K562 (cell line): ENCODE data around the gene SHLD2. TPM values are rescaled to one million over a fixed set of nuclear protein-coding genes. Genes with fewer than 3 reads are reported as not detected.

Experiments
- ATAC-seq: fragments of 200-7000 bp; cut with Tn5 transposase; 3 replicates; pipeline ENCODE4 v1.9.1; 2020; ENCODE audit warnings: moderate library complexity
- BruUV-seq: library from RNA; stranded (reverse); fragments of 400-500 nt; replicated peaks from 2 replicates; lab custom pipeline; 2021; lab: Mats Ljungman, UMichigan
- CTCF ChIA-PET: fragments of 300-600 bp; formaldehyde crosslinking; extraction: SDS; loops from one replicate; lab custom pipeline; 2021; ENCODE audit warnings: low intra/inter-chr PET ratio; lab: Yijun Ruan, JAX
- POLR2A ChIA-PET: fragments of 300-600, 350-650 bp; sonication (Branson Sonifier 250); formaldehyde crosslinking; extraction: SDS; loops from one replicate; lab custom pipeline; 2021; ENCODE audit warnings: antibody characterized with exemption, inconsistent platforms; lab: Yijun Ruan, JAX
- DNase-seq, 4 experiments: peaks; one replicate each; pipeline versions ENCODE4 v3.0.0 to v3.0.0-alpha.2; 2011 to 2018; ENCODE audit warnings: low spot score in 3 of 4, mixed read lengths in 3 of 4; ENCODE audit errors: extremely low read depth in 1 of 4
- FAIRE-seq: peaks from 2 replicates; lab custom pipeline; 2011; peaks lifted over from hg19 to GRCh38; lab: Jason Lieb, UNC
- H2AFZ ChIP-seq: 2 replicates; pipeline ENCODE4 v1.6.0; 2011; ENCODE audit warnings: low read depth, low read length, control low read depth, inconsistent platforms
- H3K27ac ChIP-seq: fragments of 200-600 bp; 3 replicates; pipeline ENCODE4 v1.8.0; 2011; ENCODE audit warnings: low read depth, mild to moderate bottlenecking, control low read depth, inconsistent platforms, low read length, moderate library complexity, mixed read lengths; ENCODE audit errors: extremely low read depth
- H3K27me3 ChIP-seq, 2 experiments: fragments of 300-600 bp in 1 of 2; 2 replicates in 1 of 2; 3 replicates in 1 of 2; pipeline versions ENCODE4 v1.6.0 to v1.8.0; 2011; ENCODE audit warnings: inconsistent platforms in 2 of 2, low read length in 2 of 2, mild to moderate bottlenecking in 1 of 2, mixed read lengths in 1 of 2, moderate library complexity in 1 of 2; ENCODE audit not compliant: control insufficient read depth in 2 of 2, insufficient read depth in 2 of 2
- H3K36me3 ChIP-seq: fragments of 300-600 bp; 3 replicates; pipeline ENCODE4 v1.8.0; 2011; ENCODE audit warnings: mild to moderate bottlenecking, low read length, inconsistent platforms; ENCODE audit not compliant: control insufficient read depth, insufficient read depth
- H3K4me1 ChIP-seq, 2 experiments: fragments of 200-600 bp in 1 of 2; replicated peaks in 1 of 2; 2 replicates in 1 of 2; 3 replicates in 1 of 2; pipeline versions ENCODE4 v1.5.1 to v1.8.0; 2011; ENCODE audit warnings: inconsistent platforms in 2 of 2, low read length in 2 of 2, mild to moderate bottlenecking in 1 of 2, mixed read lengths in 1 of 2, moderate library complexity in 1 of 2; ENCODE audit not compliant: control insufficient read depth in 2 of 2, insufficient read depth in 2 of 2
- H3K4me2 ChIP-seq: 2 replicates; pipeline ENCODE4 v1.6.1; 2011; ENCODE audit warnings: low read length, control low read depth, inconsistent platforms, mixed read lengths; ENCODE audit not compliant: insufficient read depth
- H3K4me3 ChIP-seq: fragments of 200-600 bp; sonication (generic), shearing (Covaris generic); 2 replicates; pipeline ENCODE4 v1.5.1; 2016; ENCODE audit warnings: control low read depth, inconsistent platforms
- H3K79me2 ChIP-seq: fragments of 200-600 bp; 3 replicates; pipeline ENCODE4 v1.8.0; 2011; ENCODE audit warnings: low read length, inconsistent platforms; ENCODE audit not compliant: control insufficient read depth, insufficient read depth
- H3K9ac ChIP-seq, 2 experiments: 2 replicates each; pipeline versions ENCODE4 v1.6.0 to v1.6.1; 2011; ENCODE audit warnings: low read depth in 2 of 2, low read length in 2 of 2, control low read depth in 1 of 2, inconsistent platforms in 1 of 2, mild to moderate bottlenecking in 1 of 2, mixed read lengths in 1 of 2; ENCODE audit not compliant: insufficient read depth in 1 of 2
- H3K9me1 ChIP-seq: one replicate; pipeline ENCODE4 v1.6.0; 2011; ENCODE audit warnings: inconsistent platforms, mild to moderate bottlenecking, low read length, moderate library complexity; ENCODE audit not compliant: control insufficient read depth, insufficient read depth
- H3K9me3 ChIP-seq: replicated peaks from 2 replicates; pipeline ENCODE4 v1.5.1; 2011; ENCODE audit warnings: low read depth, low read length, inconsistent platforms; ENCODE audit not compliant: control insufficient read depth, insufficient read depth
- H4K20me1 ChIP-seq: replicated peaks from 2 replicates; pipeline ENCODE4 v1.6.1; 2011; ENCODE audit warnings: low read length, inconsistent platforms, mixed read lengths; ENCODE audit not compliant: control insufficient read depth, insufficient read depth
- DIDO1 ChIP-seq: fragments of 450-650 bp; IDR thresholded peaks from 2 replicates; pipeline ENCODE4 v1.6.1; 2016; ENCODE audit warnings: low read depth, missing biosample characterization, missing genetic modification characterization
- DPF2 ChIP-seq: fragments of 450-650 bp; IDR thresholded peaks from 2 replicates; pipeline ENCODE4 v1.6.1; 2016
- HOXB6 ChIP-seq: fragments of 250-450 bp; sonication (Bioruptor Pico); IDR thresholded peaks from 2 replicates; pipeline ENCODE4 v1.5.1; 2022; ENCODE audit warnings: mild to moderate bottlenecking, borderline replicate concordance
- MTA1 ChIP-seq: fragments of 450-650 bp; IDR thresholded peaks from 2 replicates; pipeline ENCODE4 v1.6.1; 2017; ENCODE audit warnings: borderline replicate concordance
- SETDB1 ChIP-seq: IDR thresholded peaks from one replicate; pipeline ENCODE4 v1.6.1; 2012; ENCODE audit warnings: low read length, control low read depth, inconsistent platforms
- SMARCA5 ChIP-seq: fragments of 450-650 bp; IDR thresholded peaks from 2 replicates; pipeline ENCODE4 v1.6.1; 2016
- SP1 ChIP-seq: sonication (generic); formaldehyde crosslinking; IDR thresholded peaks from 2 replicates; pipeline ENCODE4 v1.8.1; 2022; ENCODE audit warnings: mild to moderate bottlenecking, missing genetic modification reagents
- XRCC3 ChIP-seq: fragments of 450-650 bp; IDR thresholded peaks from 2 replicates; pipeline ENCODE4 v1.6.1; 2017; ENCODE audit warnings: mild to moderate bottlenecking, moderate library complexity
- WGBS: fragments of 100-300 bp; shearing (Covaris generic); methylation state at CpG from one replicate; pipeline ENCODE4 v1.1.6; 2016; ENCODE audit warnings: low coverage, mixed read lengths; ENCODE audit not compliant: insufficient coverage; ENCODE audit errors: missing lambda C conversion rate; 5-methylcytosine and 5-hydroxymethylcytosine counted together
- in situ Hi-C: fragments of 300-500 bp; cut with MboI; formaldehyde crosslinking; loops from 4 replicates; pipeline ENCODE4 v1.15.0; 2018; ENCODE audit warnings: inconsistent platforms, mixed read lengths
- intact Hi-C: fragments of 100-400 bp; cut with micrococcal nuclease; formaldehyde crosslinking; loops from 2 replicates; pipeline ENCODE4 v1.14.2; 2022
- polyA plus RNA-seq, 8 experiments: library from polyadenylated mRNA; depleted of rRNA in 4 of 8; stranded (reverse) in 5 of 8; unstranded in 3 of 8; fragments of >200 nt; fragmentation: Nextera tagmentation in 2 of 8; fragmentation: Illumina TruSeq in 1 of 8; extraction: Ambion mirVana in 2 of 8; extraction: Trizol in 1 of 8; gene quantifications; 2 replicates each; pipeline versions ENCODE4 v1.2.1 to v1.2.3, GENCODE V29; 2011 to 2014; ENCODE audit warnings: inconsistent platforms in 1 of 8, missing spikeins in 1 of 8
- total RNA-seq, 7 experiments: library from RNA; depleted of rRNA in 6 of 7; stranded (reverse); fragments of >200 nt in 6 of 7; fragmentation: Illumina TruSeq in 2 of 7; extraction: Trizol in 2 of 7; gene quantifications; 2 replicates each; pipeline versions ENCODE4 v1.2.1 to v1.2.3, GENCODE V29; 2011 to 2021; ENCODE audit warnings: low replicate concordance in 1 of 7

Gene SHLD2
- total and polyA plus RNA-seq, 9 of the 15 experiments (the other 6 are each of a cell fraction or from before 2014, with no cell fraction given): 21.6 to 51.2 (median 39.4) TPM

DNA sequence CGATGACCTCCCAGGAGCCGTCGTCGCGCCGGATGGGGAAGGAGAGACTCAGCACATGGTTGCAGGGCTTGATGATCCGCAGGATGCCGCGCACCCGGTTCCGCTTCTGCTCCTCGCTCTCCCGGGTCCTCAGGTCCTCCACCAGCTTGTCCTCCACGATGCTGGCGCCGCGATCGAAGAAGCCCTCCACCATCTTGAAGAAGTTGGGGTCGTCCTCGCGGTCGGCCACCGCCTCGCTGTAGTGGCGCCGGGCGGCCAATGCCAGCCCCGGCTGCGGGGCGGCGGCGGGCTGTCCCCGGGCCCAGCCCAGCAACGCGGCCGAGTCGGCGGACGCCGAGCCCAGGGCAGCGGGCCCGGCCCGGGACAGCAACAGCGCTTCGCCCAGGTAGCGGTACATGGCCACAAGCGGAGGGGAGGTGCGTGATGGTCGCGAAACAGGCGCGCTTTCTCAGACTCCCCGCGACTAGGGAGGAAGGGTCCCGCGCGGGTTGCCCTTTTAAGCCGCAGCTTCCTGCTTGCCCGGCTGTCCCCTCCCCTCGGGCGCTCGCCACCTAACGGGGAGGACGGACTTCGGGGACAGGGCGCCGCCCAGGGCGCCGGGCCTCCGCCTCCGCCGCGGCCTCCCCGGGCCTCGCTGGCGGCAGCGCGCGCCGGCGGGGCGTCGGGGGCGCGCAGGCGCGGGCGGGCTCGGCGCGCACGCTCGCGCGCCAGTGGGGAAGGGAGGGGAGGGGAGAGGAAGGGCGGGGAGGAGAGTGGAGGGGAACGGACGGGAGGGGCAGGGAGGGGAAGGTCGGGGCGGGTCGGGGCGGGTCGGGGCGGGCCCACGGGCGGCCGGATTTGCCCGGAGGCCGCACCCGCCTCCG is at the start of gene SHLD2, which contains the start of gene GLUD1 (continued):
- no peak for TF ChIP-seq SETDB1
- TF ChIP-seq XRCC3: no peak
- TF ChIP-seq SP1: no peak
- no peak for TF ChIP-seq MTA1
- TF ChIP-seq HOXB6 (CRISPR knock-in tag): no peak

DNA sequence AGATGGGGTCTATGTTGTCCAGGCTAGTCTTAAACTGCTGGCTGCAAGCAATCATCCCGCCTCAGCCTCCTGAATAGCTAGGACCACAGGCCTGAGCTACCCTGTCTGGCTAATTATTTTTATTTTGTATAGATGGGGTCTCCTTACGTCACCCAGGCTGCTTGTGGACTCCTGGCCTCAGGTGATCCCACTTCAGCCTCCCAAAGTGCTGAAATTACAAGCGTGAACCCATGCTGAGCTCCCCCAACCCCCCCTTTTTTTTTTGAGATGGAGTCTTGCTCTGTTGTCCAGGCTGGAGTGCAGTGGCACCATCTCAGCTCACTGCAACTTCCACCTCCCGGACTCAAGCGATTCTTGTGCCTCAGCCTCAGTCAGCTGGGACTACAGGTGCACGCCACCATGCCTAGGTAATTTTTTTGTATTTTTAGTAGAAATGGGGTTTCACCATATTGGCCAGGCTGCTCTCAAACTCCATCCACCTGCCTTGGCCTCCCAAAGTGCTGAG is 49.5 kb upstream of the SHLD2 start:
- no peak overlapping the region for H3K4me2 ChIP-seq
- no peak for TF ChIP-seq SMARCA5
- TF ChIP-seq DPF2: no peak
- TF ChIP-seq DIDO1 (tag): no peak
- TF ChIP-seq, all 486 proteins: peak for 0
- peaks cover 26% of the 10 kb centered on the region; the same call in 2 of the 3 replicates for H3K36me3 ChIP-seq
- 86% methylated on average over 2 of the region's 6 CpGs for WGBS
- no TSS peak for BruUV-seq
- no peak overlapping the region for H3K4me3 ChIP-seq
- FAIRE-seq: no peak
- H3K27me3 ChIP-seq: no peaks in the 10 kb centered on the region
- H3K27ac ChIP-seq: no peak overlapping the region
- H3K9ac ChIP-seq: no peak overlapping the region
- intact Hi-C loops (no loop called here), in situ Hi-C loops (no loop called here)
- no peak overlapping the region for H2AFZ ChIP-seq
- no peaks in the 10 kb centered on the region for H3K79me2 ChIP-seq
- DNase-seq: no peak
- ChIA-PET POLR2A (no interaction called here), CTCF (no interaction called here)
- H3K9me3 ChIP-seq: no peaks in the 10 kb centered on the region
- no peak for ATAC-seq
- no peaks in the 10 kb centered on the region; a peak in 1 of 5 replicates for H3K4me1 ChIP-seq
- no peaks in the 10 kb centered on the region for H3K9me1 ChIP-seq
- no peaks in the 10 kb centered on the region for H4K20me1 ChIP-seq
